IPS-18a (cell line): ENCODE measurements around the gene SLC50A1.

ENCODE experiments used
- H3K27ac ChIP-seq: one replicate; pipeline ENCODE4 v1.5.1; 2013; ENCODE audit warnings: low read length
- H3K27me3 ChIP-seq: one replicate; pipeline ENCODE4 v1.6.1; 2013; ENCODE audit warnings: mild to moderate bottlenecking, low read length; ENCODE audit not compliant: control insufficient read depth, insufficient read depth
- H3K36me3 ChIP-seq: one replicate; pipeline ENCODE4 v1.6.1; 2013; ENCODE audit warnings: low read depth, low read length; ENCODE audit not compliant: control insufficient read depth
- H3K4me1 ChIP-seq: one replicate; pipeline ENCODE4 v1.6.1; 2013; ENCODE audit warnings: low read depth, low read length; ENCODE audit not compliant: control insufficient read depth
- H3K4me3 ChIP-seq: one replicate; pipeline ENCODE4 v1.5.1; 2013; ENCODE audit warnings: low read length
- H3K9ac ChIP-seq: one replicate; pipeline ENCODE4 v1.6.1; 2013; ENCODE audit warnings: mild to moderate bottlenecking, low read length, moderate library complexity
- H3K9me3 ChIP-seq: one replicate; pipeline ENCODE4 v1.6.1; 2013; ENCODE audit warnings: low read depth, low read length; ENCODE audit not compliant: control insufficient read depth

The SLC50A1 gene, protein sequence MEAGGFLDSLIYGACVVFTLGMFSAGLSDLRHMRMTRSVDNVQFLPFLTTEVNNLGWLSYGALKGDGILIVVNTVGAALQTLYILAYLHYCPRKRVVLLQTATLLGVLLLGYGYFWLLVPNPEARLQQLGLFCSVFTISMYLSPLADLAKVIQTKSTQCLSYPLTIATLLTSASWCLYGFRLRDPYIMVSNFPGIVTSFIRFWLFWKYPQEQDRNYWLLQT

DNA sequence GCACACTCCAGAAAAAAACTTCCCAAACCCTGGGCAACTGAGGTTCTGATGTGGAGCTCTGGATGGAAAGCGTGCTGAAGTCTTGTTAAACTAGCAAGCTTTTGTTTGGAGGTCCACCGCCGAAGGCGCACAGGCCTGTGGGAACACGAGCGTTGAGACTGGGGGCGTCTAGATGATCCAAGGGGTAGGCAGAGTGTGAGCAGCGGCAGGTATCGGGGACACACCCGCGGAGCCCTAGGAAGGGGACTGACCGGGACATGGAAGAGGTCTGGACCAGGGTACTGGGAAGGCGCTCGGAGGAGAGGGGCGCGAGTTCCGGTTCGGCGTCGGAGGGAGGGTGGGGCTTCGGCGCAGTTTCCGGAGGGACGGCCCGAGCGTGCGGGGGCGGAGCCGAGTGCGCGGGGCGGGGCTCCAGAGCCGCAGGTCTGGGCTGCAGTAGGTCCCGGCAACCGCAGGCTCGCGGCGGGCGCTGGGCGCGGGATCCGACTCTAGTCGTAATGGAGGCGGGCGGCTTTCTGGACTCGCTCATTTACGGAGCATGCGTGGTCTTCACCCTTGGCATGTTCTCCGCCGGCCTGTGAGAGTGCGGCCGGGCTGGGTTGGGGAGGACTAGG is at the start of gene SLC50A1:
Gene SLC50A1 (plus strand): TSS at position 438 of the 614 bp plus-strand sequence. CDS start 60 bp downstream, at position 498.
- peak within 1 kb of the TSS; percentile 76 for H3K27ac ChIP-seq
- H3K4me3 ChIP-seq, result peak within 1 kb of the TSS; percentile 90
- H3K9me3 ChIP-seq, result no peaks in the 10 kb centered on the region
- H3K4me1 ChIP-seq, result peaks cover 12% of the 10 kb centered on the region
- H3K9ac ChIP-seq, result peak within 1 kb of the TSS; percentile 63
- peaks cover 9% of the 10 kb centered on the region for H3K36me3 ChIP-seq
- peaks cover 4% of the 10 kb centered on the region for H3K27me3 ChIP-seq

DNA sequence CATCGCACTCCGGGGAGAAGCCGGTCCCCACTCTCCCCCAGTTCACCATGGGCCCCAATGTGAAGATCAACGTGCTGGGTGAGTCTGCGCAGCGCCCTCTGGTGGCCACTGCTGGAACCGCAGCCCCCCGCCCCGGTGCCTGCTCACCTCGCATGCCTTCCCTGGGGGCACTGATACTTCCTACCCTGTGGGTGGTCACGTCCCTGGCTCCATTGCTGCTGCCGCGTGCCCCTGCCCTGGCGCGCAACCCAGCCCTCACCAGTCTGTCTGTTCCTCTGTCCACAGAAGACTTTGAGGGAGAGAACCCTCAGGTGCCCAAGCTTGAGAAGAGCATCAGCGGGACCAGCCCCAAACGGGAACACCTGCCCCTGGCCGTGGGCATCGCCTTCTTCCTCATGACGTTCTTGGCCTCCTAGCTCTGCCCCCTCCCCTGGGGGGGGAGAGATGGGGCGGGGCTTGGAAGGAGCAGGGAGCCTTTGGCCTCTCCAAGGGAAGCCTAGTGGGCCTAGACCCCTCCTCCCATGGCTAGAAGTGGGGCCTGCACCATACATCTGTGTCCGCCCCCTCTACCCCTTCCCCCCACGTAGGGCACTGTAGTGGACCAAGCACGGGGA is 49.4 kb upstream of the SLC50A1 start:
- Histone ChIP-seq H3K27ac (no peak overlapping the region), H3K4me1 (peaks cover 14% of the 10 kb centered on the region), H3K9ac (no peak overlapping the region), H3K36me3 (no peaks in the 10 kb centered on the region), H3K27me3 (peaks cover 33% of the 10 kb centered on the region), H3K4me3 (no peak overlapping the region), H3K9me3 (no peaks in the 10 kb centered on the region)

DNA sequence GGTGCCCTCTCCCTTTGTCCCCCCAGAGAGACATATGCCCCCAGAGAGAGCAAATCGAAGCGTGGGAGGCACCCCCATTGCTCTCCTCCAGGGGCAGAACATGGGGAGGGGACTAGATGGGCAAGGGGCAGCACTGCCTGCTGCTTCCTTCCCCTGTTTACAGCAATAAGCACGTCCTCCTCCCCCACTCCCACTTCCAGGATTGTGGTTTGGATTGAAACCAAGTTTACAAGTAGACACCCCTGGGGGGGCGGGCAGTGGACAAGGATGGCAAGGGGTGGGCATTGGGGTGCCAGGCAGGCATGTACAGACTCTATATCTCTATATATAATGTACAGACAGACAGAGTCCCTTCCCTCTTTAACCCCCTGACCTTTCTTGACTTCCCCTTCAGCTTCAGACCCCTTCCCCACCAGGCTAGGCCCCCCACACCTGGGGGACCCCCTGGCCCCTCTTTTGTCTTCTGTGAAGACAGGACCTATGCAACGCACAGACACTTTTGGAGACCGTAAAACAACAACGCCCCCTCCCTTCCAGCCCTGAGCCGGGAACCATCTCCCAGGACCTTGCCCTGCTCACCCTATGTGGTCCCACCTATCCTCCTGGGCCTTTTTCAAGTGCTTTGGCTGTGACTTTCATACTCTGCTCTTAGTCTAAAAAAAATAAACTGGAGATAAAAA is 48.7 kb upstream of the SLC50A1 start:
- Histone ChIP-seq H3K9ac (no peak overlapping the region), H3K36me3 (no peaks in the 10 kb centered on the region), H3K9me3 (no peaks in the 10 kb centered on the region), H3K4me3 (no peak overlapping the region), H3K4me1 (peaks cover 14% of the 10 kb centered on the region), H3K27ac (no peak overlapping the region), H3K27me3 (peaks cover 30% of the 10 kb centered on the region)

DNA sequence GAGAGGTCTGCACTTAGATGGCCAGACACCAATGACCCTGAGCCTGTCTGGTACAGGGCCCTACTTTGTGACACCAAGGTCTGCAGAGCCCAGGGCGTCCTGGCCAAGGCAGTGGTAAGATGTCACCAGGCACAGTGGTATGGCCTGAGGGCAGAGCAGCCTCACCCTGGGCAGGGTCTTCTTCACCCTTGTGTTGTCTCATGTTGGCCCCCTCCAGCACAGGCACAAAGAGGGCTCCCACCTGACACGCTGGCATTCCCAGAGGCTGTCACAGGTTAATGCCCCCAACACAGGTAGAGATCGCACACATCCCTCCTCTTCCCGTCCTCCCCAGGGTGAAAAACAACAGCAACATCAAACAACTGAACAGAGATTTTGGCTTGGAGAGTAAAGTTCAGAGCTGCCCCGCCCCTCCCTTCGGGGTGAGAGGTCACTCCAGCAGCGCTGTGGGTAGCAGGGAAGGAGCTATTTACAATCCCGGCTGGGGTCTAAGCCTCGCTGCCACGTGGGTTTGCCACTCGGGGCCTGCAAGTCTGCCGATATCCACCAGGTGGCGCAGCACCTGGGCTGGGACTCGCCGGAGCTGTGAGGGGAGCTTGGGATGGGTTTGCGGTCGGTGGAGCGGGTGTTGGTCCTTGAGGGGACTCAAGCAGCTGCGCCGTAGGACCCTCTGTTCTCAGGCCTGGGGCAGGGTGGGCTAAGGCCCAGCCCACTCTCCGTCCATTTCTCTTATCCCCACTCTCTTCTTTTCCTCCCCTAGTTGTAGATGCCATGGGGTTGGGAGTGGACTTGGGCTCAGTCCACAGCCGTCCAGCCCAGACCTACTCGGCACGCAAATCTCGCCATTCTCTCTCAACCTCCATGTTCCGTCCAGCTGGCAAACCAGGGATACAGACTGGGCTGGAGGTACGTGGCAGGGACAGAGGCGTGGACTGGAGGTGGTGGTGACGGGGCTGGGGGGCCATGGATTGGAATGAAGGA is 44.3 kb upstream of the SLC50A1 start:
- Histone ChIP-seq H3K27me3 (peaks cover 13% of the 10 kb centered on the region), H3K27ac (no peak overlapping the region), H3K4me1 (no peaks in the 10 kb centered on the region), H3K36me3 (no peaks in the 10 kb centered on the region), H3K9ac (no peak overlapping the region), H3K9me3 (no peaks in the 10 kb centered on the region), H3K4me3 (no peak overlapping the region)

DNA sequence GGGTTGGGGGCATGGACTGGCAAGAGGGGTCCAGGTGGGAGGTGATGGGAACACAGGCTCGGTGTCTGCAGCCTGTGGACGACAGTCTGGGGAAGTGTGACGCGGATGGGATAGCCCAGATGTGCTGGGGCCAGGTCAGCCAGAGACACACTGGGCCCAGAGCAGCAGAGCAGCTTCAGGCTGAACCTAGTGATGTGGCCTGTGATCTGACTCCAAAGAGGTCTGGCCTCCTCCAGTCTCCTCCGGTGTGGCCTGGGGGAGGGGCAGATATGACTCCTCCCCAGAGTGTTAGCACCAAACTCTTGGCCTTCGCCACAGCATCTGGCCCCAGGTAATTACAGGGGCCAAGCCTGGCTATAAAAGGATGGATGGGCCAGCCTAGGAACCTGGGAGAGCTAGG is 43.5 kb upstream of the SLC50A1 start:
- H3K36me3 ChIP-seq, result no peaks in the 10 kb centered on the region
- H3K9ac ChIP-seq, result no peak overlapping the region
- no peaks in the 10 kb centered on the region for H3K4me1 ChIP-seq
- H3K9me3 ChIP-seq, result no peaks in the 10 kb centered on the region
- no peak overlapping the region for H3K27ac ChIP-seq
- H3K4me3 ChIP-seq, result no peak overlapping the region
- H3K27me3 ChIP-seq, result peaks cover 13% of the 10 kb centered on the region

DNA sequence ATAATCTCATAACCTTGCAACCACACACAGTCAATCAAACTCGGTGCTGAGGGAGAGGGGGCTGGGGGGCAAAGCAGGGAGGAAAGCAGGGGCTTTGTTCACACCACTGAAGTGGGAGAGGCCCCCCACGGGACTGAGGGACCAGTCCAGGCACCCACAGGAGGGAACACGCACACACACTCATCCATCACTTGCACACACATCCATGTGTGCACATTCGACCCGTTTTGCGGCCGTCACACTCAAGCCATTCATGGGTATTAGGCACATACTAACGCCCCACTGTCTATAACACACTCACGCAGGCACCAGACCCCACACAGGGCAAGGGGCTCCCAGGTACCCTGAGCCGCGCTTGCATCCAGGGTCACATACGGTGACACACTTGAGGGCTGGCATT is 43.0 kb upstream of the SLC50A1 start:
- Histone ChIP-seq H3K36me3 (no peaks in the 10 kb centered on the region), H3K4me3 (no peak overlapping the region), H3K27ac (no peak overlapping the region), H3K4me1 (no peaks in the 10 kb centered on the region), H3K9me3 (no peaks in the 10 kb centered on the region), H3K9ac (no peak overlapping the region), H3K27me3 (peaks cover 13% of the 10 kb centered on the region)

DNA sequence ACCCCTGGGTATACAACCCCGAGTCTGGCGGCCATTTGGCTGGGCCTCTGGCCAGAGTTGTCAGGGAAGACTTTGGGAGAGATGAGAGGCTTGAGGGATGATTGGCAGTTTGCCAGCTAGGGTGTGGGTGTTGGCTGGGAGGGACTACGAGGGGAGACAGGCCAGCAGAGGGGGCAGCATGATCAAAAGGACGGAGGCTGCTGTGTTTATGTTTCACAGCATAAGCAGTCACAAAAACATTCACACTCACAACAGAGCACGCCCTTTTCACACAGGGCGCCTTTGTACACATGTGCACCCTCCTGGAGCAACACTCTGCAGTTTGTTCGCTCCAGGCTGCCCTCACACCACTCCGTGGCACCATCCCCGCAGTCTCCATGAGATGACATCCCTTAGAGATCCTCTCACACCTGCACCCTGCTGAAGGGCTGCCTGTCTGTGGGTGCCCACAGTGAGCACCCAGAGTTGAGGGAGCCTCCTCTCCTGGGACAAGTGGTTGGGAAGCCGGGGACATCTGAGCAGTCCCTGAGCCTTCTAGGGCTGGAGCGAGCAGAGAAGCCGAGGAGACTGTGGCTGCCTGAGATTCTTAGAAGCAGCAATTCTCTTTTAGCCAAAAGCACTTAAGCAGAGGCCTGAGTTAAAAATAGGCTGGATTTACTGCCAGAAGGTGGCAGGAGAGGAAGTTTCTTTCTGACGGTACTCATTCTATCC is 41.6 kb upstream of the SLC50A1 start:
- H3K27ac ChIP-seq, result no peak overlapping the region
- no peaks in the 10 kb centered on the region for H3K4me1 ChIP-seq
- peaks cover 13% of the 10 kb centered on the region for H3K27me3 ChIP-seq
- H3K9ac ChIP-seq, result no peak overlapping the region
- H3K4me3 ChIP-seq, result no peak overlapping the region
- H3K9me3 ChIP-seq, result no peaks in the 10 kb centered on the region
- H3K36me3 ChIP-seq, result no peaks in the 10 kb centered on the region

DNA sequence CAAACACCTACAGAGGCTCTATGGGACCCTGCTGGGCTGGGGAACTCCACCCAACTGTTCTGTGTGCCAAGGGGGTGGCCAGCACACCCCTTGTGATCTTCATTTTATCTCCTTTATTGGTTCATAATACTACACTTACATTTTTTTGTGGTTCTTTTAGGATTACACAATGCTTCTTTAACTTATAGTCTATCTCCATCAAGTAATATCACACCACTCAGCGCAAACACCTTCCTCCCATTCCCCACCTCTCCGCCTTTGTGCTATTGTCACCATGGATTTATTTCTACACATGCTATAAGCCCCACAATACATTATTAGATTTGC is 41.1 kb upstream of the SLC50A1 start:
- H3K4me3 ChIP-seq, result no peak overlapping the region
- peaks cover 13% of the 10 kb centered on the region for H3K27me3 ChIP-seq
- no peaks in the 10 kb centered on the region for H3K4me1 ChIP-seq
- H3K9ac ChIP-seq, result no peak overlapping the region
- H3K27ac ChIP-seq, result no peak overlapping the region
- H3K36me3 ChIP-seq, result no peaks in the 10 kb centered on the region
- no peaks in the 10 kb centered on the region for H3K9me3 ChIP-seq

DNA sequence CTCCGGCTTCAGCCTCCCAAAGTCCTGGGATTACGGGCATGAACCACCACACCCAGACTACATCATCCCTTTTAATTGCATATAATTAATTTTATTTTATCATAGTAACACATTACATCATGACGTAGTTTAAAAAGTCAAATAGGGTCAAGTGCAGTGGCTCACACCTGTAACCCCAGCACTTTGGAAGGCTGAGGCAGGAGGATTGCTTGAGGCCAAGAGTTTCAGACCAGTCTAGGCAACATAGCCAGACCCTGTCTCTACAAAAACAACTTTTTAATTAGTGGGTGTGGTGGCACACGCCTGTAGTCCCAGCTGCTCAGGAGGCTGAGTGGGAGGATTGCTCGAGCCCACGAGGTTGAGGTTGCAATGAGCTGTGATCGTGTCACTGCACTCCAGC is 36.3 kb upstream of the SLC50A1 start:
- Histone ChIP-seq H3K9me3 (no peaks in the 10 kb centered on the region), H3K4me1 (no peaks in the 10 kb centered on the region), H3K9ac (no peak overlapping the region), H3K27ac (no peak overlapping the region), H3K36me3 (no peaks in the 10 kb centered on the region), H3K4me3 (no peak overlapping the region), H3K27me3 (no peaks in the 10 kb centered on the region)

DNA sequence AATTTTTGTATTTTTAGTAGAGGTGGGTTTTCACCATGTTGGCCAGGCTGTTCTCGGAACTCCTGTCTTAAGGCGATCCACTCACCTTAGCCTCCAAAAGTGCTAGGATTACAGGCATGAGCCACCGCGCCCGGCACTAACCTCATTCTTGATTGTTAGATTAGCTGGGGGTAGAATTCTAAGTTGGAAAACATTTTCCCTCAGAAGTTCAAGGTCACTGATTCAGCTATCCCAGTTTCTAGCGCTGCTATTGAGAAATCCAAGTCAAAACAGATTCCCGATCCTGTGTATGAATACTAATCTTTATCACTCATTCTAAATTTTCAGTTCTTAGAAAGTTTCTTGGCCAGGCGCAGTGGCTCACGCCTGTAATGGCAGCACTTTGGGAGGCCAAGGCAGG is 32.3 kb upstream of the SLC50A1 start:
- Histone ChIP-seq H3K27ac (no peak overlapping the region), H3K9me3 (no peaks in the 10 kb centered on the region), H3K27me3 (no peaks in the 10 kb centered on the region), H3K4me3 (no peak overlapping the region), H3K9ac (no peak overlapping the region), H3K36me3 (no peaks in the 10 kb centered on the region), H3K4me1 (no peaks in the 10 kb centered on the region)
